Umbilical cord (tissue), 2 donors: Measurements from ENCODE around the gene TUBGCP2. TPM values are rescaled to one million over a fixed set of nuclear protein-coding genes. Genes with fewer than 3 reads are reported as not detected.

Source experiments
- DNase-seq: peaks from one replicate; pipeline ENCODE4 v3.0.0-alpha.2; 2015; ENCODE audit warnings: low spot score
- total RNA-seq: library from RNA; depleted of rRNA; stranded (reverse); fragments of >200 nt; gene quantifications from one replicate; pipeline ENCODE4 v1.2.3, GENCODE V29; 2014; ENCODE audit warnings: low replicate concordance; ENCODE audit not compliant: insufficient read depth

TUBGCP2 gene
- total RNA-seq, 1 donor from 2014 or later, result 34.2 TPM

GRCh38 chr10:133278577-133279265, 30.0 kb downstream of the TUBGCP2 start:
- peak; percentile 44 for DNase-seq

- DNase-seq, result no peak
Observed at GRCh38 chr10:133277993-133278576, 30.6 kb downstream of the TUBGCP2 start.

GRCh38 chr10:133277277-133277992, 31.2 kb downstream of the TUBGCP2 start:
- no peak for DNase-seq

- no peak for DNase-seq
Observed at GRCh38 chr10:133276435-133277201, 32.1 kb downstream of the TUBGCP2 start, which contains the start of gene ADAM8. Gene ADAM8 (minus strand): TSS chr10:133276868. CDS start chr10:133276817, 51 bp downstream.

- DNase-seq, result no peak
Observed at GRCh38 chr10:133276100-133276434, 32.6 kb downstream of the TUBGCP2 start.

GRCh38 chr10:133275684-133276092, 33.0 kb downstream of the TUBGCP2 start:
- no peak for DNase-seq

- DNase-seq, result no peak
Observed at GRCh38 chr10:133274751-133275683, 33.7 kb downstream of the TUBGCP2 start.

- no peak for DNase-seq
Observed at GRCh38 chr10:133273534-133274143, 35.0 kb downstream of the TUBGCP2 start.

- DNase-seq, result no peak
Observed at GRCh38 chr10:133272964-133273420, 35.7 kb downstream of the TUBGCP2 start.

GRCh38 chr10:133272301-133272963, 36.2 kb downstream of the TUBGCP2 start:
- no peak for DNase-seq

- DNase-seq, result no peak
Observed at GRCh38 chr10:133271521-133272300, 37.0 kb downstream of the TUBGCP2 start.

GRCh38 chr10:133270773-133271297, 37.8 kb downstream of the TUBGCP2 start:
- no peak for DNase-seq

GRCh38 chr10:133270204-133270603, 38.5 kb downstream of the TUBGCP2 start:
- DNase-seq, result no peak

GRCh38 chr10:133269367-133269766, 39.3 kb downstream of the TUBGCP2 start:
- DNase-seq, result no peak

GRCh38 chr10:133268532-133268931, 40.1 kb downstream of the TUBGCP2 start:
- DNase-seq, result no peak

- DNase-seq, result no peak
Observed at GRCh38 chr10:133267829-133268228, 40.8 kb downstream of the TUBGCP2 start.

GRCh38 chr10:133267293-133267692, 41.4 kb downstream of the TUBGCP2 start:
- DNase-seq, result no peak

GRCh38 chr10:133266056-133266795, 42.4 kb downstream of the TUBGCP2 start:
- DNase-seq, result no peak
